Smooth muscle cell (in vitro differentiated cells): ENCODE data around the gene TKTL2. TPM values are rescaled to one million over a fixed set of nuclear protein-coding genes. Genes with fewer than 3 reads are reported as not detected.

Experiments used
- DNase-seq: peaks from one replicate; lab custom pipeline; 2025; ENCODE audit not compliant: unreplicated experiment; lab: John Stamatoyannopoulos, UW
- H2AFZ ChIP-seq: fragments of 200-600 bp; sonication (generic); 2 replicates; pipeline ENCODE4 v1.6.0; 2016; ENCODE audit warnings: antibody characterized with exemption, low read depth, mild to moderate bottlenecking
- H3F3A ChIP-seq: fragments of 200-600 bp; sonication (generic); 2 replicates; pipeline ENCODE4 v1.6.0; 2017; ENCODE audit warnings: antibody characterized with exemption, low read depth
- H3K27ac ChIP-seq: fragments of 200-600 bp; sonication (generic); 2 replicates; pipeline ENCODE4 v1.5.1; 2016; ENCODE audit warnings: low read depth, mild to moderate bottlenecking
- H3K27me3 ChIP-seq: fragments of 200-600 bp; sonication (generic); 2 replicates; pipeline ENCODE4 v1.6.1; 2016; ENCODE audit warnings: low read depth, mild to moderate bottlenecking
- H3K36me3 ChIP-seq: fragments of 200-600 bp; sonication (generic); 2 replicates; pipeline ENCODE4 v1.5.1; 2016; ENCODE audit warnings: low read depth
- H3K4me1 ChIP-seq: fragments of 200-600 bp; sonication (generic); 2 replicates; pipeline ENCODE4 v1.5.1; 2016; ENCODE audit warnings: low read depth
- H3K4me2 ChIP-seq: fragments of 200-600 bp; sonication (generic); 2 replicates; pipeline ENCODE4 v1.6.0; 2016; ENCODE audit warnings: mild to moderate bottlenecking
- H3K4me3 ChIP-seq: fragments of 200-600 bp; sonication (generic); 2 replicates; pipeline ENCODE4 v1.5.1; 2016; ENCODE audit warnings: mild to moderate bottlenecking
- H3K79me2 ChIP-seq: fragments of 200-600 bp; sonication (generic); 2 replicates; pipeline ENCODE4 v1.6.0; 2016; ENCODE audit warnings: low read depth, mild to moderate bottlenecking
- H3K9ac ChIP-seq: fragments of 200-600 bp; sonication (generic); 2 replicates; pipeline ENCODE4 v1.6.0; 2016; ENCODE audit warnings: low read depth
- H3K9me3 ChIP-seq: fragments of 200-600 bp; sonication (generic); replicated peaks from 2 replicates; pipeline ENCODE4 v1.5.1; 2016; ENCODE audit warnings: low read depth
- H4K20me1 ChIP-seq: fragments of 200-600 bp; sonication (generic); 2 replicates; pipeline ENCODE4 v1.6.0; 2016; ENCODE audit warnings: low read depth
- CTCF ChIP-seq: fragments of 200-600 bp; sonication (generic); IDR thresholded peaks from 2 replicates; pipeline ENCODE4 v1.5.1; 2017; ENCODE audit warnings: borderline replicate concordance, mild to moderate bottlenecking, antibody characterized with exemption; ENCODE audit not compliant: insufficient read depth, poor library complexity, severe bottlenecking
- WGBS: methylation state at CpG from one replicate; pipeline ENCODE4 v1.1.7; 2016; ENCODE audit warnings: low lambda C conversion rate; 5-methylcytosine and 5-hydroxymethylcytosine counted together
- polyA plus RNA-seq: library from polyadenylated mRNA; unstranded; fragments of >200 nt; fragmentation: Nextera tagmentation; extraction: Ambion mirVana; gene quantifications from 2 replicates; pipeline ENCODE4 v1.2.1, GENCODE V29; 2016
- total RNA-seq: library from RNA; depleted of rRNA; stranded (reverse); fragments of >200 nt; gene quantifications from 2 replicates; pipeline ENCODE4 v1.2.3, GENCODE V29; 2014

TKTL2 gene
- total and polyA plus RNA-seq, 2 experiments from 2014 or later = not detected

DNA sequence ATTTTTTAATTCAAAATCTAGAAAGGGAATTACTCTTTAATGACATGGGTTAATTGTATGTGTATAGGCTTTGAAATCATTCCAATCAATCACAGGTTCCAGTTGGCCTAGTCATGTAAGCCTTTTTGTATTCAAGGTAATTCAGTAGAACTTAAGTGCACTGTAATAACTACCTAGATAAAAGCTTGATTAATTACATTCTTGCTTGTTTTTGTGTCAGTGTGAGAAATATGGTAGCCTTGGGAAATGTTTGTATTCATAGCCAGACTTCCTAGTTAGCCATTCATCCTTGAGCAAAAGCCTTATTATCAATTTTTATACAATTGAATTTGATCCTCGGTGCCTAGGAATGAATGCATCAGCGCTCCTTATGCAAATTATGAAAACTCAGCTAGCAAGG lies 33.5 kb downstream of the TKTL2 start:
- Histone ChIP-seq H3F3A (no peaks in the 10 kb centered on the region), H4K20me1 (no peaks in the 10 kb centered on the region), H3K36me3 (no peaks in the 10 kb centered on the region), H3K27me3 (no peaks in the 10 kb centered on the region), H3K4me2 (no peak overlapping the region), H3K4me3 (no peak overlapping the region), H3K9me3 (no peaks in the 10 kb centered on the region), H3K79me2 (no peaks in the 10 kb centered on the region), H3K27ac (no peak overlapping the region), H3K4me1 (no peaks in the 10 kb centered on the region), H2AFZ (no peak overlapping the region), H3K9ac (no peak overlapping the region)
- WGBS = 92% methylated on average over 2 of the region's 2 CpGs
- no peak for TF ChIP-seq CTCF
- DNase-seq = no peak

Other genes starting within 250 kb of the TKTL2 start
- gene NPY1R, start 141.2 kb downstream of the TKTL2 start, total RNA-seq = 44.9 and 46.0 TPM in 2 replicates
- gene NPY1R, start 141.2 kb downstream of the TKTL2 start, polyA plus RNA-seq = 18.3 and 25.2 TPM in 2 replicates
- 1.7 and 5.5 TPM in 2 replicates for gene NPY5R, start 129.9 kb downstream of the TKTL2 start, total RNA-seq
- gene NPY5R, start 129.9 kb downstream of the TKTL2 start, polyA plus RNA-seq = 1.1 and 1.4 TPM in 2 replicates
- gene TMA16, start 20.9 kb upstream of the TKTL2 start, total RNA-seq = 26.9 and 30.9 TPM in 2 replicates
- 16.5 and 20.6 TPM in 2 replicates for gene TMA16, start 20.9 kb upstream of the TKTL2 start, polyA plus RNA-seq